MCF 10A (cell line): ENCODE results near the gene LRRC39. TPM values are rescaled to one million over a fixed set of nuclear protein-coding genes. Genes with fewer than 3 reads are reported as not detected.

ENCODE experiments used
- BruUV-seq: library from RNA; stranded (reverse); fragments of 400-500 nt; replicated peaks from 2 replicates; lab custom pipeline; 2021; lab: Mats Ljungman, UMichigan
- CTCF ChIA-PET: fragments of 300-600 bp; sonication (Branson Sonifier 250); formaldehyde crosslinking; extraction: SDS; loops from one replicate; lab custom pipeline; 2021; ENCODE audit warnings: antibody characterized with exemption, inconsistent platforms; lab: Yijun Ruan, JAX
- POLR2A ChIA-PET: fragments of 300-600, 350-650 bp; sonication (Branson Sonifier 250); formaldehyde crosslinking; extraction: SDS; loops from one replicate; lab custom pipeline; 2020; ENCODE audit warnings: antibody characterized with exemption, inconsistent platforms; lab: Yijun Ruan, JAX
- DNase-seq: peaks from one replicate; pipeline ENCODE4 v3.0.0-alpha.2; 2018; ENCODE audit not compliant: unreplicated experiment
- H3K27ac Mint-ChIP-seq: one replicate; pipeline ENCODE4 v1.8.0; 2022; ENCODE audit warnings: mild to moderate bottlenecking, low read depth, mixed read lengths; ENCODE audit not compliant: unreplicated experiment
- H3K27me3 Mint-ChIP-seq: one replicate; pipeline ENCODE4 v1.8.0; 2022; ENCODE audit warnings: mixed read lengths; ENCODE audit not compliant: insufficient read depth, unreplicated experiment
- H3K36me3 Mint-ChIP-seq: one replicate; pipeline ENCODE4 v1.8.0; 2022; ENCODE audit warnings: mild to moderate bottlenecking, moderate library complexity, mixed read lengths; ENCODE audit not compliant: insufficient read depth, unreplicated experiment
- H3K4me1 Mint-ChIP-seq: one replicate; pipeline ENCODE4 v1.8.0; 2022; ENCODE audit warnings: mixed read lengths; ENCODE audit not compliant: insufficient read depth, unreplicated experiment
- H3K4me3 Mint-ChIP-seq: one replicate; pipeline ENCODE4 v1.8.0; 2022; ENCODE audit warnings: mild to moderate bottlenecking, moderate library complexity, mixed read lengths; ENCODE audit not compliant: unreplicated experiment
- H3K9me3 Mint-ChIP-seq: one replicate; pipeline ENCODE4 v1.8.0; 2022; ENCODE audit warnings: mixed read lengths; ENCODE audit not compliant: unreplicated experiment
- intact Hi-C: fragments of 100-400 bp; cut with micrococcal nuclease; formaldehyde crosslinking; loops from 2 replicates; pipeline ENCODE4 v1.14.1; 2022
- total RNA-seq: library from RNA; stranded (reverse); gene quantifications from 2 replicates; pipeline ENCODE4 v1.2.3, GENCODE V29; 2022
- TF ChIP-seq, protein P1 (sequence below): fragments of 200-600 bp; IDR thresholded peaks from one replicate; pipeline ENCODE4 v1.8.0; 2022; ENCODE audit warnings: antibody characterized with exemption, mild to moderate bottlenecking; ENCODE audit not compliant: unreplicated experiment

Gene LRRC39
- total RNA-seq, 1 experiment from 2014 or later = 0.65 TPM

DNA sequence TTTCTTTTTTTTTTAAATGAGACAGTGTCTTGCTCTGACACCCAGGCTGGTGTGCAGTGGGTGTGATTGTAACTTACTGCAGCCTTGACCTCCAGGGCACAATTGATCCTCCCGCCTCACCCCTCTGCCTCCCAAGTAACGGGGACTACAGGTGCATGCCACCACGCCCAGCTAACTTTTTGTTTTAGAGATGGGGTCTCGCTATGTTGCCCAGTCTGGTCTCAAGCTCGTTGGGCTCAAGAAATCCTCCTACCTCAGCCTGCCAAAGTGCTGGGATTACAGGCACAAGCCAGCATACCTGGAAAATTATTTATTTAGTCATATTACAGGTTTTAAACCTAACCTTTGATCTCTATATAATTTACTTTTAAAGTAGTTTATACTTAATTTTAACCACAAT is 13.4 kb downstream of the LRRC39 start:
- CTCF ChIA-PET = interaction anchor here (0.7 to 0.8 kb wide), 2 partner anchors 19 to 22 kb away, joined by 3 to 5 read pairs; no protein-coding TSS in a partner anchor
- Mint-ChIP-seq H3K4me1 (no peaks in the 10 kb centered on the region), H3K27me3 (no peaks in the 10 kb centered on the region), H3K27ac (no peak overlapping the region), H3K36me3 (peaks cover 6% of the 10 kb centered on the region), H3K4me3 (no peak overlapping the region), H3K9me3 (no peaks in the 10 kb centered on the region)
- no peak for DNase-seq
- TF ChIP-seq, protein P1, sequence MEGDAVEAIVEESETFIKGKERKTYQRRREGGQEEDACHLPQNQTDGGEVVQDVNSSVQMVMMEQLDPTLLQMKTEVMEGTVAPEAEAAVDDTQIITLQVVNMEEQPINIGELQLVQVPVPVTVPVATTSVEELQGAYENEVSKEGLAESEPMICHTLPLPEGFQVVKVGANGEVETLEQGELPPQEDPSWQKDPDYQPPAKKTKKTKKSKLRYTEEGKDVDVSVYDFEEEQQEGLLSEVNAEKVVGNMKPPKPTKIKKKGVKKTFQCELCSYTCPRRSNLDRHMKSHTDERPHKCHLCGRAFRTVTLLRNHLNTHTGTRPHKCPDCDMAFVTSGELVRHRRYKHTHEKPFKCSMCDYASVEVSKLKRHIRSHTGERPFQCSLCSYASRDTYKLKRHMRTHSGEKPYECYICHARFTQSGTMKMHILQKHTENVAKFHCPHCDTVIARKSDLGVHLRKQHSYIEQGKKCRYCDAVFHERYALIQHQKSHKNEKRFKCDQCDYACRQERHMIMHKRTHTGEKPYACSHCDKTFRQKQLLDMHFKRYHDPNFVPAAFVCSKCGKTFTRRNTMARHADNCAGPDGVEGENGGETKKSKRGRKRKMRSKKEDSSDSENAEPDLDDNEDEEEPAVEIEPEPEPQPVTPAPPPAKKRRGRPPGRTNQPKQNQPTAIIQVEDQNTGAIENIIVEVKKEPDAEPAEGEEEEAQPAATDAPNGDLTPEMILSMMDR = no peak
- POLR2A ChIA-PET = interaction anchor here (2.0 kb wide), 1 partner anchor 11 kb away, joined by 4 read pairs; no protein-coding TSS in a partner anchor
- no TSS peak for BruUV-seq
- intact Hi-C loops = no loop called here

DNA sequence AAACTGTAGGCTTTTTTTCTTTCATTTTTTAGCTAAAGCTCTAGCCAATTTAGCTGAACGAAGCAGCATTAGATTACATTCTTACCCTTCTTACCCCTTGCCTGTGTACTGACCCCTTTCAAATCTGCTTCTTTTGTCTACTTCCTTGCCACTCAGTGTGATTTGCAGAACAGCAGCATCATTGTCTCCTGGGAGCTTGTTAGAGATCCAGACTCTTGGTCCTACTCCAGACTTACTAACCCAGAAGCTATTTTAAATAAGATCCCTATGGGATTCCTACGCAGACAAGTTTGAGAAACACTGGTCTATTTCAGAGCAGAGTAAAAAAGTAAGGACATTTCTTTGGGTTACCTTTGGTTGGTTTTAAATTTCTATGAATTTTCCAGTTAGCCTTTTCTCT is 13.8 kb downstream of the LRRC39 start:
- H3K4me3 Mint-ChIP-seq = no peak overlapping the region
- ChIA-PET POLR2A (interaction anchor here (2.0 kb wide), 1 partner anchor 10 kb away, joined by 4 read pairs; no protein-coding TSS in a partner anchor), CTCF (interaction anchor here (0.7 to 0.8 kb wide), 2 partner anchors 20 to 23 kb away, joined by 3 to 5 read pairs; no protein-coding TSS in a partner anchor)
- no peaks in the 10 kb centered on the region for H3K9me3 Mint-ChIP-seq
- no peaks in the 10 kb centered on the region for H3K4me1 Mint-ChIP-seq
- no peaks in the 10 kb centered on the region for H3K27me3 Mint-ChIP-seq
- no peak overlapping the region for H3K27ac Mint-ChIP-seq
- H3K36me3 Mint-ChIP-seq = peaks cover 6% of the 10 kb centered on the region
- no TSS peak for BruUV-seq
- intact Hi-C loops = no loop called here
- TF ChIP-seq, protein P1 = no peak
- DNase-seq = no peak

DNA sequence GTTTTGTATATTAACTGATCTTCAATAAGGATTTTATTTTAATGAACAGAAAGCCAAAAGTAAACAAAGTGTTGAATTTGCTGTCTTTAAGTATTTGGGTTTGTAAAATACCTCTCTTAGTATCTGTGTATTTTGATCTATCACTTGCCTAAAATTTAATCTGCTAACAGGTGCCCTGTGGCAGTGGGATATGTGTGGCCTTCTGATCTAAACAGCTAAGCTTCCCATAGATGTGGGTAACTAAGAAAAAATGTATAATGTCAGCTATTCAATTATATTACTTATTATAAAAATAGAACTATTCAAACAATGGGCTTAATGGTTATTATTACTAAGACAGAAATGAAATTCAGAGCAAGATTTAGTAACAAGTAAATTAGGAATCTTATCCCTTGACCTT is 15.2 kb downstream of the LRRC39 start:
- H3K4me3 Mint-ChIP-seq = no peak overlapping the region
- no peaks in the 10 kb centered on the region for H3K4me1 Mint-ChIP-seq
- no peak for DNase-seq
- intact Hi-C loops = no loop called here
- POLR2A ChIA-PET = interaction anchor here (2.0 kb wide), 1 partner anchor 9 kb away, joined by 4 read pairs; no protein-coding TSS in a partner anchor
- no peak overlapping the region for H3K27ac Mint-ChIP-seq
- TF ChIP-seq, protein P1 = no peak
- no TSS peak for BruUV-seq
- no peaks in the 10 kb centered on the region for H3K9me3 Mint-ChIP-seq
- CTCF ChIA-PET = interaction anchor here (0.7 kb wide), 1 partner anchor 296 kb away, joined by 3 read pairs; no protein-coding TSS in a partner anchor
- H3K36me3 Mint-ChIP-seq = peaks cover 6% of the 10 kb centered on the region
- no peaks in the 10 kb centered on the region for H3K27me3 Mint-ChIP-seq

DNA sequence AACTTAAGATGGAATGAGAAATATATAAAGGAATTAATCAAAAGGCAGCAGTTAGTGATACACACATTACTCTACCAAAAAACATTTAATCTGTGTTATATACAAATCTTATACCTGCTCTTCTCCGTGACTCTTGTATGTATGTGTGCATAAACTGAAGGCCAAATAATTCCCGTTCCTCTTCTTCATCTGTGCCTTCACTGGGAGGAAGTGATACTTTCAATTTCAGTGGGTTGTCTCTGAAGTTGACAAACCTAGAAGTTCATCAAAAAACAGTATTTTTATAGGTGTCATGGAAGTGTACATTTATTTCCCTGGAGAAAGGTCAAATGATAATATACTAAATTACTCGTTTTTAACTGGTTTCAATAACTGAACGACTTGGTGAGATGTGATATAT is 25.8 kb downstream of the LRRC39 start:
- no peak for DNase-seq
- no peak overlapping the region for H3K27ac Mint-ChIP-seq
- H3K4me1 Mint-ChIP-seq = no peaks in the 10 kb centered on the region
- H3K4me3 Mint-ChIP-seq = no peak overlapping the region
- no TSS peak for BruUV-seq
- no peaks in the 10 kb centered on the region for H3K9me3 Mint-ChIP-seq
- TF ChIP-seq, protein P1 = no peak
- ChIA-PET POLR2A (interaction anchor here (0.7 kb wide), 1 partner anchor 62 kb away, joined by 3 read pairs; no protein-coding TSS in a partner anchor), CTCF (interaction anchor here (0.6 to 0.7 kb wide), 2 partner anchors 28 to 137 kb away, joined by 3 read pairs; no protein-coding TSS in a partner anchor)
- intact Hi-C loops = no loop called here
- H3K27me3 Mint-ChIP-seq = no peaks in the 10 kb centered on the region
- H3K36me3 Mint-ChIP-seq = peaks cover 28% of the 10 kb centered on the region
